Heart left ventricle (tissue), 13 donors: ENCODE measurements around the gene AGPAT2.

Experiments used
- CTCF ChIP-seq, 12 donors: fragments of 200-600 bp; sonication (generic) in 4 of 12; IDR thresholded peaks; one replicate each; pipeline versions ENCODE4 v1.5.0 to v1.8.0; 2018 to 2022; ENCODE audit warnings: antibody characterized with exemption in 12 of 12, mild to moderate bottlenecking in 5 of 12
- POLR2A ChIP-seq, 2 donors: fragments of 450-650 bp; IDR thresholded peaks; one replicate each; pipeline ENCODE4 v1.6.1; 2017; ENCODE audit warnings: antibody characterized with exemption in 2 of 2, mild to moderate bottlenecking in 2 of 2, moderate library complexity in 2 of 2
- donor health status: ischemic (EF 13 %, LVEDD 7.1; RV severe dilation, severe dysfunction).
- donor health status: DM: no; HTN: yes; CAD: no.
- donor health status: DM: no; HTN: no; CAD: no.
- donor health status: ischemic (EF 25% LVEDD 6.9; RV normal size, moderate dysfunction).
- donor health status: ischemic (EF 25% LVEDD 5.7; RV mildly dilated, moderate dysfunction).
- donor health status: ischemic (EF 35%, LVEDD 5.7; RV mildly dilated, moderate dysfunction).
- donor health status: nonischemic (EF 11% LVEDD 7.7; RV severe dilation, severe dysfunction).
- donor health status: DM: yes; HTN: yes; CAD: no.
- donor health status: PGD.
- donor health status: ischemic (EF 29% LVEDD 5.4; RV normal size, mild dysfunction).
- donor health status: nonischemic (EF 23%, LVEDD 6.1; RV moderate dilation, normal function).

GRCh38 chr9:136692185-136693134 lies 5.2 kb upstream of the AGPAT2 start:
- TF ChIP-seq CTCF (IDR thresholded peaks at IDR 0.05): no peak
- no peak for TF ChIP-seq POLR2A (IDR thresholded peaks at IDR 0.05)
